ENCODE data around the gene RPAP2.

The RPAP2 gene

GRCh38 chr1:92315766-92316599, 17.1 kb downstream of the RPAP2 start:
- peaks cover 33% of the 10 kb centered on the region for H3K36me3 ChIP-seq (ENCODE audit: insufficient read depth, low read length)
- no peak overlapping the region for H3K4me2 ChIP-seq (ENCODE audit: insufficient read depth, low read length)
- no peaks in the 10 kb centered on the region for H3K27me3 ChIP-seq (ENCODE audit: insufficient read depth, low read length, poor library complexity)
- H3K9me3 ChIP-seq (ENCODE audit: insufficient read depth, low read length, severe bottlenecking): no peaks in the 10 kb centered on the region
- H3K4me1 ChIP-seq (ENCODE audit: insufficient read depth, low read length): peaks cover 8% of the 10 kb centered on the region
- TF ChIP-seq CTCF (IDR thresholded peaks at IDR 0.05; ENCODE audit: borderline replicate concordance, extremely low read depth, low read length, poor library complexity, severe bottlenecking) (peak; percentile 15), EZH2 (IDR thresholded peaks at IDR 0.05; ENCODE audit: borderline replicate concordance, low read depth, low read length, severe bottlenecking) (no peak)
- no peak overlapping the region for H3K4me3 ChIP-seq (ENCODE audit: low read depth in 1 of 2, low read length in 2 of 2)
- no peak for DNase-seq
- H3K9ac ChIP-seq (ENCODE audit: low read depth, low read length): no peak overlapping the region
- no peaks in the 10 kb centered on the region for H4K20me1 ChIP-seq (ENCODE audit: insufficient read depth, low read length)
- ATAC-seq (ENCODE audit: insufficient read depth, low read depth): no peak
- no peaks in the 10 kb centered on the region for H3K79me2 ChIP-seq (ENCODE audit: insufficient read depth, low read length)
- H2AFZ ChIP-seq (ENCODE audit: low read depth, low read length): no peak overlapping the region
- no peak overlapping the region for H3K27ac ChIP-seq (ENCODE audit: low read length)

GRCh38 chr1:92317836-92318493, 19.1 kb downstream of the RPAP2 start:
- no peaks in the 10 kb centered on the region for H3K27me3 ChIP-seq (ENCODE audit: insufficient read depth, low read length, poor library complexity)
- H2AFZ ChIP-seq (ENCODE audit: low read depth, low read length): no peak overlapping the region
- no peak overlapping the region for H3K4me2 ChIP-seq (ENCODE audit: insufficient read depth, low read length)
- no peak overlapping the region for H3K27ac ChIP-seq (ENCODE audit: low read length)
- H3K36me3 ChIP-seq (ENCODE audit: insufficient read depth, low read length): peaks cover 26% of the 10 kb centered on the region; the same call in 1 of the 2 replicates
- H3K9ac ChIP-seq (ENCODE audit: low read depth, low read length): no peak overlapping the region
- H3K79me2 ChIP-seq (ENCODE audit: insufficient read depth, low read length): no peaks in the 10 kb centered on the region
- H3K4me3 ChIP-seq (ENCODE audit: low read depth in 1 of 2, low read length in 2 of 2): no peak overlapping the region
- H4K20me1 ChIP-seq (ENCODE audit: insufficient read depth, low read length): no peaks in the 10 kb centered on the region
- no peaks in the 10 kb centered on the region for H3K9me3 ChIP-seq (ENCODE audit: insufficient read depth, low read length, severe bottlenecking)
- peak; percentile 88 for ATAC-seq (ENCODE audit: insufficient read depth, low read depth)
- peak; percentile 25 for DNase-seq
- H3K4me1 ChIP-seq (ENCODE audit: insufficient read depth, low read length): peaks cover 8% of the 10 kb centered on the region
- no peak for TF ChIP-seq CTCF (IDR thresholded peaks at IDR 0.05; ENCODE audit: borderline replicate concordance, extremely low read depth, low read length, poor library complexity, severe bottlenecking)
- TF ChIP-seq EZH2 (IDR thresholded peaks at IDR 0.05; ENCODE audit: borderline replicate concordance, low read depth, low read length, severe bottlenecking): no peak

- no peak for DNase-seq
- Histone ChIP-seq H3K4me1 (ENCODE audit: insufficient read depth, low read length) (no peaks in the 10 kb centered on the region), H4K20me1 (ENCODE audit: insufficient read depth, low read length) (no peaks in the 10 kb centered on the region), H3K79me2 (ENCODE audit: insufficient read depth, low read length) (no peaks in the 10 kb centered on the region), H2AFZ (ENCODE audit: low read depth, low read length) (no peak overlapping the region), H3K4me2 (ENCODE audit: insufficient read depth, low read length) (no peak overlapping the region), H3K4me3 (ENCODE audit: low read depth in 1 of 2, low read length in 2 of 2) (no peak overlapping the region), H3K9me3 (ENCODE audit: insufficient read depth, low read length, severe bottlenecking) (peaks cover 21% of the 10 kb centered on the region), H3K27me3 (ENCODE audit: insufficient read depth, low read length, poor library complexity) (no peaks in the 10 kb centered on the region), H3K27ac (ENCODE audit: low read length) (no peak overlapping the region), H3K36me3 (ENCODE audit: insufficient read depth, low read length) (peaks cover 60% of the 10 kb centered on the region), H3K9ac (ENCODE audit: low read depth, low read length) (no peak overlapping the region)
- peak; percentile 49; the same call in 1 of the 3 replicates for ATAC-seq (ENCODE audit: insufficient read depth, low read depth)
- no peak for TF ChIP-seq CTCF (IDR thresholded peaks at IDR 0.05; ENCODE audit: borderline replicate concordance, extremely low read depth, low read length, poor library complexity, severe bottlenecking)
- no peak for TF ChIP-seq EZH2 (IDR thresholded peaks at IDR 0.05; ENCODE audit: borderline replicate concordance, low read depth, low read length, severe bottlenecking)
Measured at GRCh38 chr1:92323473-92324453, 24.9 kb downstream of the RPAP2 start.

All from DND-41 (cell line).